Measurements from ENCODE around the gene STK24. TPM values are rescaled to one million over a fixed set of nuclear protein-coding genes. Genes with fewer than 3 reads are reported as not detected.

The STK24 gene
- total and polyA plus RNA-seq, 10 of the 15 experiments (the other 5 are each of a cell fraction or from before 2014, with no cell fraction given), result 7.5 to 115 (median 52.9) TPM

DNA sequence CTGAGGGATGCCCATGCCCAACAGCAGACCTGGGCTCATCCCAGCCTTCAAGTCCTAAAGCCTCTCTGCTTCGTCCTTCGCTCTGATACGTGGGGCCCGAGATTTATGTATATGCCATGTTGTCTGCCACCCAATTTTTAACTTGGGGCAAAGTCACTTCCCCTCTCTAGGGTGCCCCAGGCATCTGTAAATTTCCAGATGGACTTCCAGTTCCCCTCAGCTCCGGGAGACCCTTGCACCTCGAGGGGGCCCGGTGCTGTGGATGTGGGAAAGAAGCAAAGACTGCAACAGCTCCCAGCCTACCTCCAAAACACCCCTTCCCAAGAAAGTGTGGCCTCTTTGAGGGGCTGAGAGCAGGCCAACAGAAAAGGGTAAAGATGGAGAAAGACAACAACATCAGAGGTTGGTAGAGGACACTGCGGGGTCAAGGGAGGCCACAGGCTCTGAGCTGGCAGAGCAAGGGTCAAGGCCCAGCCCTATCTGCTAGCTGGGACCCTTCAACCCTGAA lies 97.4 kb downstream of the STK24 start (continued):
- TF ChIP-seq E2F4 (IDR thresholded peaks at IDR 0.05; ENCODE audit: low read depth, low read length), result no peak
- TF ChIP-seq CHD2 (IDR thresholded peaks at IDR 0.05; ENCODE audit: borderline replicate concordance, low read depth, low read length), result no peak
- TF ChIP-seq SMAD5 (IDR thresholded peaks at IDR 0.05; ENCODE audit: low read depth), result no peak

- Histone ChIP-seq H3K4me1 (ENCODE audit: control insufficient read depth, insufficient read depth, low read length) (peaks cover 59% of the 10 kb centered on the region), H3K4me2 (ENCODE audit: control insufficient read depth, insufficient read depth) (peak overlapping the region; percentile 52), H3K9me3 (replicated peaks; ENCODE audit: control insufficient read depth, insufficient read depth, low read length) (no peaks in the 10 kb centered on the region), H3K27ac (ENCODE audit: control insufficient read depth, insufficient read depth) (peak overlapping the region; percentile 10), H3K9ac (ENCODE audit: control insufficient read depth, insufficient read depth, low read length) (no peak overlapping the region), H2AFZ (ENCODE audit: control insufficient read depth, low read depth, low read length) (no peak overlapping the region), H3K27me3 (replicated peaks in 1 of 2; ENCODE audit: control insufficient read depth in 2 of 2, insufficient read depth in 2 of 2, low read length in 1 of 2) (no peaks in the 10 kb centered on the region), H3K36me3 (ENCODE audit: control insufficient read depth in 2 of 2, insufficient read depth in 2 of 2, low read length in 1 of 2) (peaks cover 11% of the 10 kb centered on the region in 2 experiments), H4K20me1 (ENCODE audit: control insufficient read depth, insufficient read depth) (no peaks in the 10 kb centered on the region; the same call in 1 of the 2 replicates), H3K4me3 (no peak overlapping the region), H3K79me2 (ENCODE audit: control insufficient read depth, insufficient read depth, low read length) (peaks cover 49% of the 10 kb centered on the region)
- ChIA-PET SMC1A (ENCODE audit: uncharacterized antibody, unreplicated experiment) (interaction anchor here (0.7 to 7.2 kb wide), 9 partner anchors 10 to 508 kb away, joined by 3 to 39 read pairs (median 4); no protein-coding TSS in a partner anchor), CTCF (interaction anchor here (0.9 to 3.3 kb wide), 8 partner anchors 9 to 622 kb away, joined by 3 to 15 read pairs (median 4); no protein-coding TSS in a partner anchor), RAD21 (ENCODE audit: unreplicated experiment) (interaction anchor here (0.5 to 1.8 kb wide), 10 partner anchors 9 to 195 kb away, joined by 3 to 6 read pairs (median 3); no protein-coding TSS in a partner anchor), POLR2A (interaction anchor here (1.0 to 3.3 kb wide), 4 partner anchors 10 to 93 kb away, joined by 3 to 13 read pairs (median 4); no protein-coding TSS in a partner anchor)
- intact Hi-C loops (cut with micrococcal nuclease; ENCODE audit: unreplicated experiment), result no loop called here
- FAIRE-seq (peak; percentile 74), DNase-seq (ENCODE audit: low read depth, low spot score) (peak; percentile 62), ATAC-seq (peak; percentile 66)
- BruUV-seq (replicated peaks), result no TSS peak
- in situ Hi-C loops (cut with MboI), result no loop called here
- 60% methylated on average over 16 of the region's 16 CpGs for WGBS (ENCODE audit: insufficient coverage, insufficient replicate concordance, low lambda C conversion rate, missing lambda C conversion rate)
- 0 out of 2 replicates have a peak, but pooled peaks have one; percentile 12 for TF ChIP-seq JUNB (IDR thresholded peaks at IDR 0.05)
- TF ChIP-seq ZZZ3 (IDR thresholded peaks at IDR 0.05; ENCODE audit: control insufficient read depth, insufficient read length, low read depth), result no peak
- TF ChIP-seq CEBPZ (IDR thresholded peaks at IDR 0.05; ENCODE audit: low read depth, low read length), result no peak
- TF ChIP-seq CBX5 (IDR thresholded peaks at IDR 0.05; ENCODE audit: low read depth), result no peak
- no peak for TF ChIP-seq CTCF (IDR thresholded peaks at IDR 0.05 in 2 of 3, conservative IDR thresholded peaks at IDR 0.05 in 1 of 3; ENCODE audit: control insufficient read depth in 2 of 3, extremely low read depth in 1 of 3, insufficient read depth in 1 of 3, low read depth in 3 of 3, low read length in 3 of 3)
- TF ChIP-seq HDAC6 (IDR thresholded peaks at IDR 0.05; ENCODE audit: unreplicated experiment), result no peak
- TF ChIP-seq HCFC1 (IDR thresholded peaks at IDR 0.05; ENCODE audit: low read length), result no peak
- TF ChIP-seq NKRF (conservative IDR thresholded peaks at IDR 0.05), result no peak
Observed at GRCh38 chr13:98478189-98479129, 98.4 kb downstream of the STK24 start.
